Esophagus muscularis mucosa (tissue), 4 donors: ENCODE measurements around the gene MLLT3. TPM values are rescaled to one million over a fixed set of nuclear protein-coding genes. Genes with fewer than 3 reads are reported as not detected.

Source experiments
- DNase-seq: peaks from one replicate; pipeline ENCODE4 v3.0.0-alpha.2; 2017; ENCODE audit errors: extremely low spot score
- H3K27ac ChIP-seq, 4 donors: fragments of 200-600 bp; sonication (generic); replicated peaks in 1 of 4; 1 replicate in 3 of 4; 2 replicates in 1 of 4; pipeline ENCODE4 v1.5.1; 2016 to 2019; ENCODE audit warnings: mild to moderate bottlenecking in 1 of 4
- H3K27me3 ChIP-seq, 4 donors: fragments of 200-600 bp; sonication (generic); one replicate each; pipeline versions ENCODE4 v1.5.1 to v1.6.0; 2016 to 2019
- H3K36me3 ChIP-seq, 4 donors: fragments of 200-600 bp; sonication (generic); one replicate each; pipeline ENCODE4 v1.5.1; 2016 to 2019
- H3K4me1 ChIP-seq, 4 donors: fragments of 200-600 bp; sonication (generic); one replicate each; pipeline ENCODE4 v1.5.1; 2016 to 2019
- H3K4me3 ChIP-seq, 4 donors: fragments of 200-600 bp; sonication (generic); 1 replicate in 2 of 4; 2 replicates in 2 of 4; pipeline ENCODE4 v1.5.1; 2016 to 2019; ENCODE audit warnings: mild to moderate bottlenecking in 4 of 4, moderate library complexity in 1 of 4
- H3K9me3 ChIP-seq, 4 donors: fragments of 200-600 bp; sonication (generic); 1 replicate in 3 of 4; 2 replicates in 1 of 4; pipeline ENCODE4 v1.5.1; 2016 to 2019
- CTCF ChIP-seq, 3 experiments: fragments of 200-600 bp in 2 of 3; fragments of 450-650 bp in 1 of 3; sonication (generic) in 2 of 3; IDR thresholded peaks; one replicate each; pipeline ENCODE4 v1.5.1; 2017 to 2019; ENCODE audit warnings: antibody characterized with exemption in 3 of 3, mild to moderate bottlenecking in 2 of 3, moderate library complexity in 1 of 3
- EP300 ChIP-seq: sonication (generic); formaldehyde crosslinking; IDR thresholded peaks from one replicate; pipeline ENCODE4 v1.6.1; 2017; ENCODE audit warnings: antibody characterized with exemption
- POLR2A ChIP-seq: fragments of 450-650 bp; IDR thresholded peaks from one replicate; pipeline ENCODE4 v1.6.1; 2017; ENCODE audit warnings: antibody characterized with exemption, moderate library complexity, mild to moderate bottlenecking, low read depth
- POLR2AphosphoS5 ChIP-seq, 2 donors: sonication (generic); formaldehyde crosslinking; IDR thresholded peaks; one replicate each; pipeline ENCODE4 v1.6.1; 2017; ENCODE audit warnings: antibody characterized with exemption in 2 of 2
- WGBS: methylation state at CpG from one replicate; pipeline ENCODE4 v1.1.5; 2018; 5-methylcytosine and 5-hydroxymethylcytosine counted together
- intact Hi-C: fragments of 100-400 bp; cut with DNase I; formaldehyde crosslinking; loops from one replicate; pipeline ENCODE4 v1.15.1; 2023
- total RNA-seq, 4 donors: library from RNA; depleted of rRNA; stranded (reverse); fragments of >200 nt; gene quantifications; one replicate each; pipeline versions ENCODE4 v1.1.0 to v1.2.1, GENCODE V29; 2016

The MLLT3 gene
- total RNA-seq, 4 donors from 2014 or later: 14.1 to 30.7 (median 18.0) TPM

DNA sequence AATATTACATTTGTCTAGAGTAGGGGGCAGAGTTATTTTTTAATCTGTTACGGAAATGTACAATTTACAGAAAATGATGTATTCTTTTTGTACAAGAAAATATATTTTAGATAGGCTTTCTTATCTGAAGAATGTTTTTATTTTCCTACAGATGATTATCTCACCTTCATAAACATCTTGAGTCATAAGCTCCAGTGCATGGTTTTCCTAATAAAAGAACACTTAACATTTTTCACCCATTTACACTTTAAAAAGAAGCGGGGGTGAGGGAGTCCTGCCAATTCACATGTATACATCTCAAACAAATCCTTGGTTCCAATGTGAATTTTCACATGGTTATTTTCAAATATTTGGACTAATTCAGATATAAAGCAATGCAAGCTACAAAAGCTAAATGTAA is 85.0 kb downstream of the MLLT3 start:
- peaks cover 0 to 9% (median 0%) of the 10 kb centered on the region in 4 donors for H3K9me3 ChIP-seq
- no peak for TF ChIP-seq EP300
- no peak for TF ChIP-seq POLR2AphosphoS5 (IDR thresholded peaks at IDR 0.05)
- no peak for TF ChIP-seq CTCF (IDR thresholded peaks at IDR 0.05)
- TF ChIP-seq POLR2A: no peak
- DNase-seq: no peak
- H3K4me1 ChIP-seq: peaks cover 0 to 18% (median 2%) of the 10 kb centered on the region in 4 donors
- WGBS: 79% methylated on average over 2 of the region's 2 CpGs
- H3K4me3 ChIP-seq: no peak overlapping the region
- H3K27ac ChIP-seq: no peak overlapping the region
- no peaks in the 10 kb centered on the region for H3K36me3 ChIP-seq
- no peaks in the 10 kb centered on the region for H3K27me3 ChIP-seq
- intact Hi-C loops: no loop called here

DNA sequence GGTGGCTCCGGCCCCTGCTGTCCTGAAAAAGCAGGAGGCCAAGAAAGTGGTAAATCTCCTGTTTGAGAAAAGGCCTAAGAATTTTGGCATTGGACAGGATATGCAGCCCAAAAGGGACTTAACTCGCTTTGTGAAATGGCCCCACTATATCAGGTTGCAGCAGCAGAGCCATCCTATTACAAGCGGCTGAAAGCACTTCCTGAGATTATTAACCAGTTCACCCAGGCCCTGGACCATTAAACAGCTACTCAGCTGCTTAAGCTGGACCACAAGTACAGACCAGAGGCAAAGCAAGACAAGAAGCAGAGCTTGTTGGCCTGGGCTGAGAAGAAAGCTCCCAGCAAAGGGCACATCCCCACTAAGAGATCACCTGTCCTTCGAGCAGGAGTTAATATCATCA is 89.7 kb downstream of the MLLT3 start:
- DNase-seq: no peak
- Histone ChIP-seq H3K27me3 (no peaks in the 10 kb centered on the region), H3K4me3 (no peak overlapping the region), H3K27ac (no peak overlapping the region), H3K4me1 (peaks cover 0 to 17% (median 3%) of the 10 kb centered on the region in 4 donors), H3K9me3 (no peaks in the 10 kb centered on the region), H3K36me3 (no peaks in the 10 kb centered on the region)
- TF ChIP-seq POLR2AphosphoS5 (IDR thresholded peaks at IDR 0.05) (no peak), CTCF (IDR thresholded peaks at IDR 0.05) (no peak), POLR2A (no peak), EP300 (no peak)
- WGBS: 93% methylated on average over 4 of the region's 4 CpGs
- intact Hi-C loops: no loop called here

- WGBS: 91% methylated on average over 2 of the region's 2 CpGs
- intact Hi-C loops: no loop called here
- no peak overlapping the region for H3K27ac ChIP-seq
- H3K27me3 ChIP-seq: no peaks in the 10 kb centered on the region
- H3K36me3 ChIP-seq: no peaks in the 10 kb centered on the region
- peaks cover 0 to 22% (median 13%) of the 10 kb centered on the region in 4 donors for H3K4me1 ChIP-seq
- H3K9me3 ChIP-seq: no peaks in the 10 kb centered on the region
- no peak for DNase-seq
- no peak for TF ChIP-seq CTCF (IDR thresholded peaks at IDR 0.05)
- TF ChIP-seq EP300: no peak
- TF ChIP-seq POLR2AphosphoS5 (IDR thresholded peaks at IDR 0.05): no peak
- no peak for TF ChIP-seq POLR2A
- H3K4me3 ChIP-seq: no peak overlapping the region
Observed at GRCh38 chr9:20529837-20530236, 92.5 kb downstream of the MLLT3 start.

DNA sequence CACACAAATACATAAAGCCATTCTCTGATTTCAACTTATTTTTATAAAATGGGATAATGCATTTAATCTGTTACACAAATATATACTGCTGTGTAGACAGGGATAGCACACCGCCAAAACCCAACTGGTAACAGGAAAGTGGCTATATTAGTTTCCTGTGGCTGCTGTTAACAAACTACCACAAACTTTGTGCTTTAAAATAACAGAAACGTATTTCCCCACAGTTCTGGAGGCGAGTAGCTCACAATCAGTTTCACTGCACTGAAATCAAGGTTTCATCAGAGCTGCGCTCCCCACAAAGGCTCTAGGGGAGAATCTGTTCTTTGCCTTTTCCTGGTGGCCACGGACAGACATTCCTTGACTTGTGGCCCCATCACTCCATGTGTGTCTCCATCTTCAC is 94.0 kb downstream of the MLLT3 start:
- intact Hi-C loops: no loop called here
- Histone ChIP-seq H3K4me3 (no peak overlapping the region), H3K4me1 (peaks cover 0 to 22% (median 13%) of the 10 kb centered on the region in 4 donors), H3K9me3 (no peaks in the 10 kb centered on the region), H3K36me3 (no peaks in the 10 kb centered on the region), H3K27ac (no peak overlapping the region), H3K27me3 (no peaks in the 10 kb centered on the region)
- no peak for DNase-seq
- 88% methylated on average over 5 of the region's 5 CpGs for WGBS
- TF ChIP-seq EP300 (no peak), POLR2AphosphoS5 (IDR thresholded peaks at IDR 0.05) (no peak), POLR2A (no peak), CTCF (IDR thresholded peaks at IDR 0.05) (no peak)
